ACC112 (cell line): ENCODE measurements around the gene IL26.
"Not testable (repeated sequence)": the region's sequence is repeated elsewhere in the genome, so short reads cannot be mapped to it uniquely, and the experiment has no call there.

Experiments used
- H2AFZ ChIP-seq: fragments of 200-600 bp; sonication (generic); one replicate; pipeline ENCODE4 v1.6.0; 2017; ENCODE audit warnings: antibody characterized with exemption, low read length; ENCODE audit not compliant: unreplicated experiment
- H3K27ac ChIP-seq: fragments of 200-600 bp; sonication (generic); 2 replicates; pipeline ENCODE4 v1.5.1; 2014; ENCODE audit warnings: low read depth, mild to moderate bottlenecking, antibody characterized with exemption, low read length, moderate library complexity
- H3K27me3 ChIP-seq: fragments of 200-600 bp; sonication (generic); 2 replicates; pipeline ENCODE4 v1.6.1; 2014; ENCODE audit warnings: mild to moderate bottlenecking, antibody characterized with exemption, low read length, moderate library complexity, mixed read lengths; ENCODE audit not compliant: insufficient read depth
- H3K36me3 ChIP-seq: fragments of 200-600 bp; sonication (generic); 2 replicates; pipeline ENCODE4 v1.6.1; 2016; ENCODE audit warnings: mild to moderate bottlenecking, antibody characterized with exemption, low read length, moderate library complexity, mixed read lengths; ENCODE audit not compliant: insufficient read depth
- H3K4me1 ChIP-seq: fragments of 200-600 bp; sonication (generic); one replicate; pipeline ENCODE4 v1.6.1; 2016; ENCODE audit warnings: low read length, mixed read lengths; ENCODE audit not compliant: insufficient read depth, unreplicated experiment, control insufficient read depth
- H3K4me3 ChIP-seq: fragments of 200-600 bp; sonication (generic); 2 replicates; pipeline ENCODE4 v1.5.1; 2014; ENCODE audit warnings: mild to moderate bottlenecking, low read depth, low read length
- H3K79me2 ChIP-seq: fragments of 200-600 bp; sonication (generic); one replicate; pipeline ENCODE4 v1.6.0; 2016; ENCODE audit warnings: low read length; ENCODE audit not compliant: control insufficient read depth, unreplicated experiment, insufficient read depth

Gene IL26

DNA sequence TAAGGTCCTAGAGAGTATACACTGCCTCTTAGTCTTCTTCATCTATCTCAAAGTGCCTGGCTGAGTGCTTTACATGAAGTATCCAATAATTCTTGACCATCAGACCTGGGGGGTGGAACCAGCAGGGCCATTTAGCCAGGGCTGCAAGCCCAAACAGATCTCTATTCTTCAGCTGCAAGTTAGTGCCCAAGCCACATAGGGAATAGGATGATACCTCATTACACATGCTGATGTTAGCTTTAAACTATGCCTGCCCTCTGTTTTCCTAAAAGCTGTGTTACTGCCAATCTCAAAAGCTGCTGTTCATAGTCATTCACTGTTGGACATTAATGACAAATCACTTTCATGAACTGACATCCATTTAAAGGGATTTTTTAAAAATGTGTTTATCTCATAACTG is 49.4 kb downstream of the IL26 start:
- no peaks in the 10 kb centered on the region for H3K36me3 ChIP-seq
- H3K27me3 ChIP-seq = peaks cover 37% of the 10 kb centered on the region
- H3K79me2 ChIP-seq = no peaks in the 10 kb centered on the region
- no peak overlapping the region for H3K27ac ChIP-seq
- H3K4me1 ChIP-seq = no peaks in the 10 kb centered on the region
- H2AFZ ChIP-seq = no peak overlapping the region
- no peak overlapping the region for H3K4me3 ChIP-seq

GRCh38 chr12:68175557-68176061 is 50.0 kb downstream of the IL26 start:
- H2AFZ ChIP-seq = no peak overlapping the region
- no peak overlapping the region for H3K27ac ChIP-seq
- peaks cover 33% of the 10 kb centered on the region for H3K27me3 ChIP-seq
- no peak overlapping the region for H3K4me3 ChIP-seq
- H3K36me3 ChIP-seq = no peaks in the 10 kb centered on the region
- H3K79me2 ChIP-seq = no peaks in the 10 kb centered on the region
- no peaks in the 10 kb centered on the region for H3K4me1 ChIP-seq

DNA sequence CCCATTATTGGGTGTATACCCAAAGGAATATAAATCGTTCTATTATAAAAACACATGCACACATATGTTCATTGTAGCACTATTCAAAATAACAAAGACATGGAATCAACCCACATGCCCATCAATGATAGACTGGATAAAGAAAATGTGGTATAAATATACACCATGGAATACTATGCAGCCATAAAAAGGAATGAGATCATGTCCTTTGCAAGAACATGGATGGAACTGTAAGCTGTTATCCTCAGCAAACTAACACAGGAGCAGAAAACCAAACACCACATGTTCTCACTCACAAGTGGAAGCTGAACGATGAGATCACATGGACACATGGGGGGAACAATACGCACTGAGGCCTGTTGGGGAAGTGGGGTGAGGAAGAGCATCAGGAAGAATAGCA is 50.8 kb downstream of the IL26 start:
- H3K27ac ChIP-seq, H3K4me3 ChIP-seq, H3K79me2 ChIP-seq, H3K4me1 ChIP-seq, H2AFZ ChIP-seq, H3K36me3 ChIP-seq: not testable (repeated sequence)
- peaks cover 32% of the 10 kb centered on the region for H3K27me3 ChIP-seq

DNA sequence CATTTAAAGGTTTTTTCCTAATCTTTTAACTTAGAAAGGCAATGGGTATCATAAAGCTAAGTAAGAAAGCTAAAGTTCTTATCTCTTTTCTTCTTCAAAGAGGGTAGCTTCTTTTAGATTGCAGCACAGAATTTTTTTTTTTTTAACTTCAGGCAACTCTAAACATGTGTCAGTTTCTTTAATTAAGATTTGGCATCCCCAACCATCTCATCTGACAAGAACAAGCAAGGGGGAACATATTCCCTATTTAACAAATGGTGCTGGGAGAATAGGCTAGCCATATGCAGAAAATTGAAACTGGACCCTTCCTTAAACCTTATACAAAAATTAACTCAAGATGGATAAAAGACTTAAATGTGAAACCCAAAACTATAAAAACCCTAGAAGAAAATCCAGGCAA is 51.8 kb downstream of the IL26 start:
- Histone ChIP-seq H2AFZ (no peak overlapping the region), H3K4me1 (no peaks in the 10 kb centered on the region), H3K36me3 (no peaks in the 10 kb centered on the region), H3K79me2 (no peaks in the 10 kb centered on the region), H3K4me3 (no peak overlapping the region), H3K27ac (no peak overlapping the region), H3K27me3 (peaks cover 32% of the 10 kb centered on the region)

DNA sequence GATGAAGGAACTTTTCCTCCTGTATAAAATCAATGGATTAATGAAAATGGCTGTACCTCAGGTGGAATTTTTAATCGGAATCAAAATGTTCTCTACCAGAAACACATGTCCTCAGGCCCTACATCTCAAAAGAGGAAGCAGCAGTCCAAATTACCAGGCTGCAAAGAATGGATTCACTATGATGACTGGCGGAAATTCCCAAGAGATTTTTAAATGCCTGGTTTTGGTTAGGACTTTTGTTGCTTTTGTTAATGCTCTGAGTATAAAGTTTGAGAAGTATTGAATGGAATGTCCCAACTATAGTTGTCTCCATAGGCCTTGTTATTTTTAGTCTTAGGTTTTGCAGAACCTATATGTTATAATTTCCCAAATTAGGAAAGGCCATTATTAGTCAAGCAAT is 54.9 kb downstream of the IL26 start:
- no peaks in the 10 kb centered on the region for H3K36me3 ChIP-seq
- H3K79me2 ChIP-seq = no peaks in the 10 kb centered on the region
- no peaks in the 10 kb centered on the region for H3K4me1 ChIP-seq
- no peak overlapping the region for H3K4me3 ChIP-seq
- H2AFZ ChIP-seq = no peak overlapping the region
- H3K27ac ChIP-seq = no peak overlapping the region
- peaks cover 6% of the 10 kb centered on the region; the same call in 1 of the 2 replicates for H3K27me3 ChIP-seq

DNA sequence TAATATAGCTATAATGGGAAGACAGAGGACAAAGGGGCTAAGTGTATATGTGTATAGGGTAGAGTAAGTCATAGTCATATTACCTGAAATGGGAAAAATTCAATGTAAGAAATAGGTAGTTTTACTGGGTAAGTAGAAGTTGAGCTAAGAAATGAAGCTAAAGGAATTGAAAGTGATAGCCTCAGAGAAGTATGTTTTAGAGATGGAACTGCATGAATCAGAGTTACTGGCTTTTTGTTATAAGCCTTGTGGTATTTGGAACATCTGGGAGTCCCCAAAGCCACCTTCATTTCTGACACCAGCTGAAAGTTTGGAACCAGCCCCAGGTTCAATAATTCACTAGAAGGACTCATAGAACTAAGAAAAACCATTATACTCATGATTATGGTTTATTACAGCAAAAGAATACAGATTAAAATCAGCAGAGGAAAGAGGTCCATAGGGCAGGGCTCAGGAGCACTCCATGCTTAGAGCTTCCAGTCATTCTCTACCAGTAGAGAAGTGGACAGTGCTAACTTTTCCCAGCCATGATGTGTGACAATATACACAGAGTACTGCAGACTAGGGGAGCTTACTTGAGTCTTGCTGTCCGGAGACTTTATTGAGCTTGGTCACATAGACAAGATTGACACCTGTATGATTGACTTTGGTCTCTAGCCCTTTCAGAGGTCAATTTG is 56.3 kb downstream of the IL26 start:
- Histone ChIP-seq H3K79me2 (no peaks in the 10 kb centered on the region), H3K4me1 (no peaks in the 10 kb centered on the region), H2AFZ (no peak overlapping the region), H3K27ac (no peak overlapping the region), H3K27me3 (peaks cover 5% of the 10 kb centered on the region; the same call in 1 of the 2 replicates), H3K4me3 (no peak overlapping the region), H3K36me3 (no peaks in the 10 kb centered on the region)

- no peaks in the 10 kb centered on the region for H3K79me2 ChIP-seq
- H3K27me3 ChIP-seq = peaks cover 22% of the 10 kb centered on the region
- no peak overlapping the region for H3K27ac ChIP-seq
- H3K36me3 ChIP-seq = no peaks in the 10 kb centered on the region
- H3K4me1 ChIP-seq = no peaks in the 10 kb centered on the region
- H2AFZ ChIP-seq = no peak overlapping the region
- H3K4me3 ChIP-seq = no peak overlapping the region
These were observed 59.2 kb downstream of the IL26 start for GRCh38 chr12:68166317-68166831.

- Histone ChIP-seq H3K27me3 (peaks cover 35% of the 10 kb centered on the region), H2AFZ (no peak overlapping the region), H3K27ac (no peak overlapping the region), H3K36me3 (no peaks in the 10 kb centered on the region), H3K79me2 (no peaks in the 10 kb centered on the region), H3K4me3 (no peak overlapping the region), H3K4me1 (no peaks in the 10 kb centered on the region)
These were observed 62.0 kb downstream of the IL26 start for GRCh38 chr12:68163560-68164081.

DNA sequence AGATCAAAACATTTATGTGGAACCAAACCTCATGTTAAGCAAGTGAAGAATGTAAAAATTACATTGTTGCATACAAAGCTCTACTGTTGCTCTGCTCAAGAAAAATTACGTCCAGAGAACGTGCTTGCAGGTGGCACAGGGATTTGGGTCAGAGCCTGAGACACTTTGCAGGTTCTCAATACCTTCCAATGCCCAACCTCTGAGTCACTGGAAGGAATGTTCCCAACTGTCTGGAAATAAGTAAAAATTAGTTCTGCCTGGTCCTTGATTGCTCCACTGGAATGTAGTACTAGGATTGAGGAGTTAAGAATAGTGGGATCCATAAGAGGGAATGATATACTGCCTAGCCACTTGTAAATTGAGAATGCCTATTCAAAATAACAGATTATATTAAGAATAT is 63.2 kb downstream of the IL26 start:
- Histone ChIP-seq H3K27ac (no peak overlapping the region), H2AFZ (no peak overlapping the region), H3K79me2 (no peaks in the 10 kb centered on the region), H3K27me3 (peaks cover 35% of the 10 kb centered on the region), H3K4me1 (no peaks in the 10 kb centered on the region), H3K36me3 (no peaks in the 10 kb centered on the region), H3K4me3 (no peak overlapping the region)

GRCh38 chr12:68159681-68160304 is 65.8 kb downstream of the IL26 start, which contains the start of gene IFNG:
IFNG (minus strand) TSS chr12:68159740; CDS start chr12:68159615, 125 bp downstream.
- Histone ChIP-seq H3K79me2 (no peaks in the 10 kb centered on the region), H3K4me1 (no peaks in the 10 kb centered on the region), H3K4me3 (no peak within 1 kb of the TSS), H3K36me3 (no peaks in the 10 kb centered on the region), H3K27ac (no peak within 1 kb of the TSS), H2AFZ (no peak within 1 kb of the TSS), H3K27me3 (peaks cover 47% of the 10 kb centered on the region)
